ENCODE data around the gene SEPHS1. TPM values are rescaled to one million over a fixed set of nuclear protein-coding genes. Genes with fewer than 3 reads are reported as not detected.

SEPHS1 gene
- total and polyA plus RNA-seq, 9 donors: 27.2 to 76.7 (median 50.6) TPM

- H3K4me1 ChIP-seq (ENCODE audit: insufficient read depth): peaks cover 3% of the 10 kb centered on the region
- peak within 1 kb of the TSS; percentile 95 to 98 for H3K27ac ChIP-seq
- TF ChIP-seq CTCF (IDR thresholded peaks at IDR 0.05) (peak in 2 of 3 donors; percentile 1 to 22), POLR2A (IDR thresholded peaks at IDR 0.05) (peak; percentile 74), EP300 (IDR thresholded peaks at IDR 0.05) (no peak)
- WGBS, 3 donors: 0 to 1% (median 0%) methylated on average over 42 to 88 of the region's 88 CpGs
- no peaks in the 10 kb centered on the region for H3K36me3 ChIP-seq
- peak; percentile 85 to 92 (median 89) for DNase-seq
- intact Hi-C loops (cut with DNase I): loop anchor here in 2 of 4 donors (5.0 kb wide), 2 partner anchors 48 to 137 kb away; partner anchors contain the start of genes MCM10 (in 2 of the 2) and SEPHS1 (in 1 of the 2)
- H3K27me3 ChIP-seq: no peaks in the 10 kb centered on the region
- H3K9me3 ChIP-seq: no peaks in the 10 kb centered on the region
- peak within 1 kb of the TSS; percentile 57 for H3K4me3 ChIP-seq
These were observed 48.4 kb downstream of the SEPHS1 start, which contains the start of gene PHYH for GRCh38 chr10:13299437-13300287. Gene PHYH (minus strand): TSS chr10:13300064. CDS start chr10:13300042, 22 bp downstream.

GRCh38 chr10:13298748-13299436, 49.2 kb downstream of the SEPHS1 start:
- no peaks in the 10 kb centered on the region for H3K36me3 ChIP-seq
- no peaks in the 10 kb centered on the region for H3K27me3 ChIP-seq
- DNase-seq: no peak
- TF ChIP-seq CTCF (IDR thresholded peaks at IDR 0.05): no peak
- TF ChIP-seq POLR2A (IDR thresholded peaks at IDR 0.05): no peak
- TF ChIP-seq EP300 (IDR thresholded peaks at IDR 0.05): no peak
- peak overlapping the region; percentile 95 to 98 for H3K27ac ChIP-seq
- peaks cover 3% of the 10 kb centered on the region for H3K4me1 ChIP-seq (ENCODE audit: insufficient read depth)
- 28 to 35% (median 33%) methylated on average over 19 to 20 of the region's 20 CpGs for WGBS, 3 donors
- intact Hi-C loops (cut with DNase I): no loop called here
- H3K4me3 ChIP-seq: peak overlapping the region; percentile 57
- no peaks in the 10 kb centered on the region for H3K9me3 ChIP-seq

DNA sequence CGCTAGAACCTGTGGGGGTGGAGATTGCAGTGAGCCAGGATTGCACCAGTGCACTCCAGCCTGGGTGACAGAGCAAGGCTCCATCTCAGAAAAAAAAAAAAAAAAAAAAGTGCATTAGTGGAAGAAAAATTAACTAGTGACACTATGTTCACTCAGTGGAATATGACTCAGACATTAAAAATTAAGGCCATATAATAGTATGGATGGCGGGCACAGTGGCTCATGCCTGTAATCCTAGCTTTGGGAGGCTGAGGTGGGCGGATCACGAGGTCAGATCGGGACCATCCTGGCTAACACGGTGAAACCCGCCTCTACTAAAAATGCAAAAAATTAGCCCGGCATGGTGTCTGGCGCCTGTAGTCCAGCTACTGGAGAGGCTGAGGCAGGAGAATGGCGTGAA, 51.6 kb downstream of the SEPHS1 start:
- H3K4me3 ChIP-seq: no peak overlapping the region
- no peaks in the 10 kb centered on the region for H3K36me3 ChIP-seq
- no peaks in the 10 kb centered on the region for H3K9me3 ChIP-seq
- no peaks in the 10 kb centered on the region for H3K27me3 ChIP-seq
- 89 to 97% (median 95%) methylated on average over 10 of the region's 10 CpGs for WGBS, 3 donors
- no peak for DNase-seq
- no peak for TF ChIP-seq CTCF (IDR thresholded peaks at IDR 0.05)
- no peak for TF ChIP-seq EP300 (IDR thresholded peaks at IDR 0.05)
- TF ChIP-seq POLR2A (IDR thresholded peaks at IDR 0.05): no peak
- no peak overlapping the region for H3K27ac ChIP-seq
- peaks cover 2% of the 10 kb centered on the region for H3K4me1 ChIP-seq (ENCODE audit: insufficient read depth)
- intact Hi-C loops (cut with DNase I): no loop called here

DNA sequence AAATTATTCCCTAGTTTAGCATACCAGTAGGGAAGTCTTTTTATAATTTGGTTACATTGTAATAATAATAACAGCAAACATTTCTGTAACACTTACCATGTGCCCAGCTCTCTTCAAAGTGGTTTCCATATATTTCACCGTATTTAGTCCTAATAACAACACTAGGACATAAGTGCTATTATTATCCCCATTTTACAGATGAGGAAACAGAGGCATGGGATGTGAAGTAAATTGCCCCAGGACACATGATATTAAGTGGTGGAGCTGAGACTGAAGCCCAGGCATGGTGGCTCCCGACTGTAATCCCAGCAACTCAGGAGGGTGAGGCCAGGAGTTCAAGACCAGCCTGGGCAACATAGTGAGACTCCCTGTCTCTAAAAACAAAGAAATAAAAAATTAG, 53.3 kb downstream of the SEPHS1 start:
- TF ChIP-seq POLR2A (IDR thresholded peaks at IDR 0.05): no peak
- TF ChIP-seq CTCF (IDR thresholded peaks at IDR 0.05): no peak
- no peak for TF ChIP-seq EP300 (IDR thresholded peaks at IDR 0.05)
- Histone ChIP-seq H3K4me1 (ENCODE audit: insufficient read depth) (no peaks in the 10 kb centered on the region), H3K36me3 (no peaks in the 10 kb centered on the region), H3K27ac (no peak overlapping the region), H3K4me3 (no peak overlapping the region), H3K9me3 (no peaks in the 10 kb centered on the region), H3K27me3 (no peaks in the 10 kb centered on the region)
- intact Hi-C loops (cut with DNase I): no loop called here
- DNase-seq: no peak
- whole genome bisulfite sequencing, 3 donors: 94 to 96% (median 95%) methylated on average over 2 of the region's 2 CpGs
